ENCODE results near the gene BAZ2B.

- TF ChIP-seq POLR2A (IDR thresholded peaks at IDR 0.05) (no peak), CTCF (IDR thresholded peaks at IDR 0.05) (no peak)
Observed at GRCh38 chr2:159349674-159350299, 266.6 kb downstream of the BAZ2B start.

Data from adrenal gland (tissue), 5 donors.